Lower leg skin (tissue), 4 donors: ENCODE results near the gene ENAH. TPM values are rescaled to one million over a fixed set of nuclear protein-coding genes. Genes with fewer than 3 reads are reported as not detected.

Experiments used
- DNase-seq, 2 donors: peaks; one replicate each; pipeline ENCODE4 v3.0.0-alpha.2; 2019; ENCODE audit warnings: low spot score in 2 of 2
- H3K4me3 ChIP-seq: fragments of 200-600 bp; sonication (generic); 2 replicates; pipeline ENCODE4 v1.5.1; 2017; ENCODE audit warnings: mild to moderate bottlenecking, low read depth; ENCODE audit not compliant: poor library complexity, severe bottlenecking
- POLR2A ChIP-seq, 2 donors: fragments of 450-650 bp; IDR thresholded peaks; one replicate each; pipeline ENCODE4 v1.6.1; 2016 to 2017; ENCODE audit warnings: antibody characterized with exemption in 2 of 2, mild to moderate bottlenecking in 1 of 2, moderate library complexity in 1 of 2
- WGBS, 2 donors: methylation state at CpG; one replicate each; pipeline ENCODE4 v1.1.5; 2018; 5-methylcytosine and 5-hydroxymethylcytosine counted together
- intact Hi-C: fragments of 100-400 bp; cut with DNase I; formaldehyde crosslinking; loops from one replicate; pipeline ENCODE4 v1.15.0; 2023; ENCODE audit warnings: low total_unique reads
- total RNA-seq, 4 donors: library from RNA; depleted of rRNA; stranded (reverse); fragments of >200 nt; gene quantifications; one replicate each; pipeline ENCODE4 v1.1.0, GENCODE V29; 2016
- TF ChIP-seq, protein P1 (sequence below), 3 donors: fragments of 450-650 bp; IDR thresholded peaks; one replicate each; pipeline ENCODE4 v1.5.1; 2016; ENCODE audit warnings: antibody characterized with exemption in 3 of 3, mild to moderate bottlenecking in 3 of 3, moderate library complexity in 2 of 3

Gene ENAH
- total RNA-seq, 4 donors from 2014 or later, result 32.5 to 37.4 (median 35.2) TPM

DNA sequence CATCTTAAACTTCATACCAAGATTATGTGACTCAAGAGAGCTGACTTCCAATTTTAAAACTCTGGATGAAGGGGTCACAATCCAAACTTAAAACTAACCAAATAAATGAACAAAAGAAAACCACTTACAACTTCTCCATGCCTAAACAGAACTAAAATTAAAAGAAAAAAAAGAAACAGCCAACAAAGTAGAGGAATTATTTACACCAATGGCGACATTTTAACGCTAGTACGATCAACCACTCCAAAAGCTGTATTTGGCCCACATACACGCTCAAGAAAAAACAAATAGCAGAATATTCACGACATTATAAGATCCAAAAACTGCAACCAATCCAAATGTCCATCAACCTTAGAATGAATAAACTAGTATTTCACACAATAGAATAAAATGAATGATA is 42.4 kb downstream of the ENAH start:
- TF ChIP-seq, protein P1, sequence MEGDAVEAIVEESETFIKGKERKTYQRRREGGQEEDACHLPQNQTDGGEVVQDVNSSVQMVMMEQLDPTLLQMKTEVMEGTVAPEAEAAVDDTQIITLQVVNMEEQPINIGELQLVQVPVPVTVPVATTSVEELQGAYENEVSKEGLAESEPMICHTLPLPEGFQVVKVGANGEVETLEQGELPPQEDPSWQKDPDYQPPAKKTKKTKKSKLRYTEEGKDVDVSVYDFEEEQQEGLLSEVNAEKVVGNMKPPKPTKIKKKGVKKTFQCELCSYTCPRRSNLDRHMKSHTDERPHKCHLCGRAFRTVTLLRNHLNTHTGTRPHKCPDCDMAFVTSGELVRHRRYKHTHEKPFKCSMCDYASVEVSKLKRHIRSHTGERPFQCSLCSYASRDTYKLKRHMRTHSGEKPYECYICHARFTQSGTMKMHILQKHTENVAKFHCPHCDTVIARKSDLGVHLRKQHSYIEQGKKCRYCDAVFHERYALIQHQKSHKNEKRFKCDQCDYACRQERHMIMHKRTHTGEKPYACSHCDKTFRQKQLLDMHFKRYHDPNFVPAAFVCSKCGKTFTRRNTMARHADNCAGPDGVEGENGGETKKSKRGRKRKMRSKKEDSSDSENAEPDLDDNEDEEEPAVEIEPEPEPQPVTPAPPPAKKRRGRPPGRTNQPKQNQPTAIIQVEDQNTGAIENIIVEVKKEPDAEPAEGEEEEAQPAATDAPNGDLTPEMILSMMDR (IDR thresholded peaks at IDR 0.05), result no peak
- TF ChIP-seq POLR2A (IDR thresholded peaks at IDR 0.05), result no peak
- intact Hi-C loops, result no loop called here
- 90 to 93% methylated on average over 5 of the region's 5 CpGs for WGBS, 2 donors
- no peak for DNase-seq
- no peak overlapping the region for H3K4me3 ChIP-seq

DNA sequence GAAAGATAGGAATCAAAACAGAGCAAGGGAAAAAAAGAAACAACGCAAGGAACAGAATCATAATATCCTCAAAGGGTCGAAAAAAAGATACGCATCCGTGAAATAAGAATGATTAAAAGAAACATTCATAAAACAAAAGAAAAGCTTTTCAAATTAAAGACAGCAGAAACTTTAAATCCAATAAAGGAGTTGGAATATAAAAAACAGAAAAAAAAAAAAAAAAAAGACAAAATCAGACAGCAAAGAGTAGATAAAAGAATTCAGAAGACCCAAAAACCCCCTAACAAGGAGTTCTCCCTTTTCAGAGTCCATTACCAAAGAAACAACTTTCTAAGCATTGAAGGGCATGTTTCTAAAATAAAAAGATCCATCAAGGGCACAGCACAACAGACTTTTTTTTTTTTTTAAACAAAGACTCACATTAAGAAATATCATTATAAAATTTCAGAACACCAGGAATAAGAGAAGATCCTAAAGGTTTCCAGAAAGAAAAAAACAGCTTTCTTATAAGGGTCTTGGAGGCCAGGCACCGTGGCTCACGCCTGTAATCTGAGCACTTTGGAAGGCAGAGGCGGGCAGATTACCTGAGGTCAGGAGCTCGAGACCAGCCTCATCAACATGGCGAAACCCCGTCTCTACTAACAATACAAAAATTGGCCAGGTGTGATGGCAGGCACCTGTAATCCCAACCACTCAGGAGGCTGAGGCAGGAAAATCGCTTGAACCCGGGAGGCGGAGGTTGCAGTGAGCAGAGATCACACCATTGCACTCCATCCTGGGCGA is 44.7 kb downstream of the ENAH start:
- no peak overlapping the region for H3K4me3 ChIP-seq
- no peak for TF ChIP-seq POLR2A (IDR thresholded peaks at IDR 0.05)
- TF ChIP-seq, protein P1 (IDR thresholded peaks at IDR 0.05), result no peak
- intact Hi-C loops, result no loop called here
- WGBS, 2 donors, result 85 to 93% methylated on average over 14 of the region's 14 CpGs
- no peak for DNase-seq

DNA sequence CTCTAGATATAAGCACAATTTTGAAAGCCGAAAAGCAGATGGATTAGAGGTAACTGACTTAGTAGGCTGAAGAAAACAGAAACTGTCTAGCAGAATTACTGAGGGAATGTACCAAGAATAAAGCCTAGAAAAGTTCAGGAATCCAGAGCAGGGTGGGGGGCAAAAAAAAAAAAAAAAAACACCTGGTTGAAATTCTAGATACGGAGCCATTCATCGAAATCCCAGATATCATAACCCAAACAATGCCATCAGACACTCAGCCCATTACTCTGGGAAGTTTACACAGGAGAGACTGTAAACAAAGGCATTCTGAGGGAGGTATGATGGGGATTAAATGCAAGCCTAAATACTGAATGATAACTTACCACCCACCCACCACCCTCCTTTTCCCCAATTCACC is 45.6 kb downstream of the ENAH start:
- no peak for DNase-seq
- intact Hi-C loops, result no loop called here
- no peak overlapping the region for H3K4me3 ChIP-seq
- WGBS, 2 donors, result 92 to 93% methylated on average over 3 of the region's 3 CpGs
- TF ChIP-seq POLR2A (IDR thresholded peaks at IDR 0.05), result no peak
- TF ChIP-seq, protein P1 (IDR thresholded peaks at IDR 0.05), result no peak

DNA sequence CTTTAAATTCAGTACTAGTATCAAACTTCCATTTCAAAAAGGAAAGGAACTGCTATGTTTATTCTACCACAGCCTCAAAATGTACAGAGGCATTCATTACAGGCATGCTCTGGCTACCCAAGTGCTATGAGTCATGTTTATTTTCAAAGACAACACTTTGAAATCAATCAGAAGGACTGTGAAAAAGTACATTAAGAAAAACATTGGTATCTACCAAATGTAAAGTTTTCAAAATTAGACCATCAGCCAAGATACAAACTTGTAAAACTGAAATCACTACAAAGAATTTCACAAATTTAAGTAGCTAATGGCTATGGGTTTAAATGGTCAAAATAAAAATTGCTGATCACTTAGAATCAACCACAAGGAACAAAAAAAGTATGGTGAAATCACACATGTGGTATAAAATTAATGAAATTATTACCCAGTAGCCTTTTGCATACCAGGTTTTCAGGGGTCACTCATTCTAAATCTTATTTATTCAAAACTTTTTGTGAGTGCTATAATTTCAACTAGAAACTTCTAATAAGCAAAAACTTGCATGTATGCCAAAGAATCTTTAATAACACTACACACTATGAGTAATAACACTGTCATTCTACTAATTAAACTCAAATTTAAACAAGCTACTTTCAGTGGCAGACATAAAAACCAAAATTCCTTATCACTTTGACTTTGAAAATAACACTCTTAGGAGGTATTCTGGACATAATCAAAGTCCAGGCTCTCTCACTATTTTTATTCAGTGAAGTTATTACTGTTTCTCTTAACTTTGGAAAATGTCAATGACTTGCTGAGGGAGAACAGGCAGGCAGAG is 49.2 kb downstream of the ENAH start:
- TF ChIP-seq, protein P1 (IDR thresholded peaks at IDR 0.05), result no peak
- no peak for TF ChIP-seq POLR2A (IDR thresholded peaks at IDR 0.05)

DNA sequence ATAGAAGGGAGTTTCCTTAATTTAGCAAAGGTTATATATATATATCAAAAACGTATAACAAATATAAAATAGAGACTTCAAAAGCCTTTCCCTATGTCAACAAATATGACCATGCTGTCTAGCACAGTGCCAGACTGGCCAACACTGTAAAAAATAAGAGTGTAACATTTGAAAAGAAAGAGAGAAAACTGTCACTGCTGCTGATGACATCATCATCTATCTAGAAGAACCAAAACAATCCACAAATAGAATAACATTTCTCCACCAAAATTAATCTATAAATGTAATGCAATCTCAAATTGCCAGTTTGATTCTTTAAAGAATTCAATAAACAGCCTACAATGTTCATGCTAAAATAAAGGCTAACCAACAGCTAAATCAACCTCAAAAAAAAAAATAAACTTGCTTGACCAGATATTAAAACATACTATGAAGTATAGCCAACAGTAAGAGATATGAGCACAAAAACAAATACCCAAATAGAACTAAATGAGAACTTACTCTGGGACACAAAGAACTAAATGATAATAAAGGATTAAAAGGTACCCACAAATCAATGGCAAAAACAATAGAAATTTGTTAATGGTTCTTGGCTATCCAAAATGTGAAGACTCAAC is 50.2 kb downstream of the ENAH start:
- intact Hi-C loops, result no loop called here
- H3K4me3 ChIP-seq, result no peak overlapping the region
- TF ChIP-seq, protein P1 (IDR thresholded peaks at IDR 0.05), result no peak
- TF ChIP-seq POLR2A (IDR thresholded peaks at IDR 0.05), result no peak
- DNase-seq, result no peak
- WGBS, 2 donors, result 20 to 27% methylated on average over 1 of the region's 1 CpG

More for the DNA sequence above, 49.2 kb downstream of the ENAH start:
- no peak for DNase-seq
- intact Hi-C loops, result no loop called here
- no peak overlapping the region for H3K4me3 ChIP-seq
